DMS53 treated with DMSO at 0.1 percent for 48 hours (cell line): Measurements from ENCODE around the gene ASCL4.

Experiments used
- DNase-seq: peaks from one replicate; lab custom pipeline; 2025; ENCODE audit not compliant: unreplicated experiment; lab: John Stamatoyannopoulos, UW

The ASCL4 gene

DNA sequence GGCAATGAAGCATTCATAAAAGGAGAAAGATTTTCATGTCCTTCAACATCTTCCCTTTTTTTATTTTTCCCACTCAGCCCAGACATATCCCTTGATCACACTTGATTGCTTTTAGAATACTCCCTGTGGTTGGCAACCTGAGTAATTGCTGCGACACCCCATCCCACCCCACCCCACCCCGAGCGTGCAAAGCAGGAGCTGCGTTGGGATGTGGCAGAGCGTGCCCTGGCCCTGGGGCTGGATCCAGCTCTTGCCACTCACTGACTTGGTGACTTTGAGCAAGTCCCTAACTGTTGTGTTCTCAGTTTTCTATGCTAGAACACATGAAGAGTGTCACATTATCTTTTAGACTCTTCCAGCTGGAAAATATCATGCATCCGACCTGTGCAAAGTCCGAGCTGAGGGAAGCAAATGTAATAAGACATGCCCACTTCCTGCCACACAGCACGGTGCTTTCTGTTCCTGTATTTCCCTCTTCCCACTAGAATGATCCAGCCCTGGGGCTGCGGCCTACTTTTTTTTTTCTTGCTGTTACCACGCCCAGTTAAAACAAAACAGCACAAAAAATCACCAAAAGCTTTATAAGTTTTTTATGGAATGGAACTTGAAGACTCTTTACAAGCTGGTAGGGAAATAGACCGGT lies 4.0 kb downstream of the ASCL4 start:
- no peak for DNase-seq

DNA sequence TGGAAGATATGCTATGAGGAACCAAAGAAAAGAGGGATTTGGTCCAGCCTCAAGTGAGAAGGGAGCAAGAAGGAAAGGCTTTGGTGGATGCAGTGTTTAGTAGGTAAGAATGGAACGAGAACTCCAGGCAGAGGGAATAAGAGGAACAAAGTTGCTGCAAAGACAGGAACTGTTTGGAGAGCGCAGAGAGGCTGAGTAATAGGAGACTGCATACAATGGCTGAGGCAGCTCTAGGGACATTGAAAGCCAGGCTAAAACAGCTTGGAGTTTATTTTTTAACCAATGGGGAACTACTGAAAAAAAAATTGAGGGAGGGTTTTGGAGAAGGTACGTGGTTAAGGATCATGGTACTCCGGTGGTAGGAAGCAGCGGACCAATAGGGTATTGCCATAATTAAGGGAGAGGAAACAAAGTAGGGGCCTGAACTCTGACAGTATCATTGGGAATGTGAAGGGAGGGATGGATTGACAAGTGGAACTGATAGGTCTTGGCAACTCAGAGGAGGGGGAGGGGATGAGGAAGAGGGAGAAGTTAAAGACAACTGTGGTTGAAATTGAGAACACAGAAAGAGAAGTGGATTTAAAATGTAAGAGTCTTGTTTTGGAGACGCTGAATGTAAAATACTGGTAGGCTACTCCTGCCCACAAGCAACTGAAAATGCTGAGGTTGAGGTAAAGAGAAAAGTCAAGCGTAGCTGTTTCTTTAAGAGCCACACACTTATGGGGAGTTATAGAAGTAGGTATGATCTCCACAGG lies 4.8 kb downstream of the ASCL4 start:
- DNase-seq, result no peak

DNA sequence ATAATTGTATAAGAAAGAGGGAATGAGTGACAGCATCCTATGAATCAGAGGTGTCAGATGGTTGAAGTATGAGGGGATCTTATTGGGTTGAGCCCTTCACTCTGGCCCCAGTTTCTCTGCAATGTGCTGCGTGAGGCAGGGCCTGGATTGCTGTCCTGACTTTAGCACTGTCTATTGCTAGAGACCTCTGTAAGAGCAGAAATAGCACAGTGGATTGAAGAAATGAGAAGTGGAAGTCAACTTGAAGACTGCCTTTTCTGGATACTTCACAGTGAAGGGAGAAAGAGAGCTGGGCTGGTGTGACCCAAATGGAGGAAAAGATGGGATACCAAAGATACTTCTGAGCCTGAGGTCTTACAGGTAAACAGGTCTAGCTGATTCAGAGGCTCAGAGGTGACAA lies 5.8 kb downstream of the ASCL4 start:
- DNase-seq, result no peak

DNA sequence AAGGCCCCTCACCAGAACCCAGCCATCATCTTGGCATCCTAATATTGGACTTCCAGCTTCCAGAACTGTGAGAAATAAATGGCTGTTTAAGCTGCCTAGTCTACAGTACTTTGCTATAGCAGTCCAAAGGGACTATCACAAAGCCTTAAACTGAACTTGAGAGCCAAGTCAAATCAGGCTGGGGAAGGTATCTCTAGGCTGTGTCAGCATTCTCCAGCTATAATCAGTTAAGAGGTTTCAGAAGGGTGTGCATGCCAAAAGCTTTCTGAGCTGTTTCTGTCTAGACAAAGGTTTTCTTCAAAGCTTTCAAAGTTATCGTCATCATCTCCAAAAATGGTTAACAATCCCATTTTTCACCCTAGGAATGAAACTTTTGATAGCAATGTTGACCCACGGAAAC lies 7.6 kb downstream of the ASCL4 start:
- DNase-seq, result no peak

DNA sequence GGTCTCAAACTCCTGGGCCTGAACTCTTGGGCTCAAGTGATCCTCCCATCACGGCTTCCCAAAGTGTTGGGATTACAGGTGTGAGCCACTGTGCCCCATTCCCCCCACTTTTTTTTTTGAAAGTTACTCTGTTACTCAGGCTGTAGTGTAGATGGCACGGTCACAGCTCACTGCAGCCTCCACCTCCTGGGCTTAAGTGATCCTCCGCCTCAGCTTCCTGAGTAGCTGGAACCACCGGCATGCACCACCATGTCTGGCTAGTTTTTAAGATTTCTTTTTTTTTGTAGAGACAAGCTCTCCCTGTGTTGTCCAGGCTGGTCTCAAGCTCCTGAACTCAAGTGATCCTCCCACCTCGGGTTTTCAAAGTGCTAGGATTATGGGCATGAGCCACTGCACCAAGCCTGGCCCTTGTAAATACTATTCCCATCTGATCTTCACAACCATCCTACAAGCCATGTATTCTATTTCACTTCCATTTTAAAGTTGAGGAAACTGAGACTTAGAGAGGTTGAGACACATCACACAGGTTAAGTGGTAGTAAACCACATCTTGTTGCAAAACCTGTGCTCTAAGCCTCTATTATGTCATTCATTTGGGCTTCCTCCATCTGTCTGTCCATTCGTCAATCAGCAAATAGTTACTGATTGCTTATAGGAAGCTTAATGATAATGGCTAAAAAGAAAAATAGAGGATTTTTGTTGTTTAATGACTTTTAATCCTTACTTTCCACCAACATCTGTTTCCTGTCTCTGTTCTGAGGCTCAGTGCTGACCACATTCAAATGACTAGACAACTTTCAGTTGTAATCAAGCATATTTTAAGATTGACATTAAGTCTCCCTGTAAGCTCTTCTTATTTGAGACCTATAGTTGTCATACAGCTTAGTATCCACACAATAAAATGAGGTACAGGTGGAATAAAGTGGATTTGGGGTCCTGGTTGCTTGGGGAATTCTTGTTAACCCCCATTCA lies 9.2 kb downstream of the ASCL4 start:
- DNase-seq, result no peak

DNA sequence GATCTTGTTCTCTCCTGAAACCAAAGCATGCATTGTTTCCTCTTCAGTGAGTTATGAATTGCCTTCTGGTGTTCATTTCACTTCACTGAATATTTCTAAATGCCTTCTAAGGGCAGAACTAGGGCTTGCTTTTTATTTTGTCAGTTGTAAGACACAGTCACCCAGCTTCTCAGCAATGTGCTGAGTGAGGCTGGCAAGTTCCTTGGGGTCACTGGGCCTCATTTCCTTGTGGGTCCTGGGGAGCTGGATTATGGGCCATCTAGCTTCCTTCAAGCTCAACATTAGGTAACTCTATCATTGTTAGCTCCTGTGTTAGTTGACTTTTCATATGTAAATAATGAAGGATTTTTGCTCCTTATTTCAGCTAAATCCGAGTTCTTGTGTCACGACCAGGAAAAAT lies 13.8 kb downstream of the ASCL4 start:
- DNase-seq, result no peak

DNA sequence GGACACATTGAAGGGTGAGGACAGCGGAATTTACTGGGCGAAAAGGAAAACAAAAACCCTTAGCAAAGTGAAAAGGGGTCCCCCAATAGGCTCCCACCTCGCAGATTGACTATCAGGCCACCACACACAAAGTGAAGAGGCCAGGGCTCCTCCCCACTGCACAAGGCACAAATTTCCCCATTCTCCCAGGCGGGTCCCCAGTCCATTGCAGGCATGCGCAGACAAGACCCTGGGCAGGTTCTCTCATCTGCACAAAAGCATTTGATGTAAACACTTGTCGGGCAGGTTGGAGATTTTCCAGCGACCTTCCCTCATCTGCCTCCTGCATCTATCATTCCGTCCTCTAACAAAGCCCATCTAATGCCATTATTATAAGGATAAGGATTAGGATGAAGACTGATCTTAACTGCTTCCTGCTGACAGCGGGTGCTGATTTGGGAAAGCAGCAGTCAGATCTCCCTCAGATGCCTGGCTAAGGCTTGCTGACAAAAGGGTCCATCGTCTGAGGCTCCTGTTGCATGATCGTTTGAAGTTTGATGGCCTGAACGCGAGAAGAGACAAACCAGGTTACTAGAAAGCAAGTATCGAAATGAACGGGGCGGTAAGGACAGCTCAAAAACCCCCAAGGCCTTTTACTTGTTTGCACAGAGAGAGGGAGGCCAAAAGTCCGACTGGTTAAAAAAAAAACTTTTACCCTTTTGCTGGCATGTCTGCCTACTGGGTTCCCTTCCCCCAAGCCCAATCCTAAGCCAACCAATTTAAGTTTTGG lies 14.4 kb downstream of the ASCL4 start:
- DNase-seq, result no peak

DNA sequence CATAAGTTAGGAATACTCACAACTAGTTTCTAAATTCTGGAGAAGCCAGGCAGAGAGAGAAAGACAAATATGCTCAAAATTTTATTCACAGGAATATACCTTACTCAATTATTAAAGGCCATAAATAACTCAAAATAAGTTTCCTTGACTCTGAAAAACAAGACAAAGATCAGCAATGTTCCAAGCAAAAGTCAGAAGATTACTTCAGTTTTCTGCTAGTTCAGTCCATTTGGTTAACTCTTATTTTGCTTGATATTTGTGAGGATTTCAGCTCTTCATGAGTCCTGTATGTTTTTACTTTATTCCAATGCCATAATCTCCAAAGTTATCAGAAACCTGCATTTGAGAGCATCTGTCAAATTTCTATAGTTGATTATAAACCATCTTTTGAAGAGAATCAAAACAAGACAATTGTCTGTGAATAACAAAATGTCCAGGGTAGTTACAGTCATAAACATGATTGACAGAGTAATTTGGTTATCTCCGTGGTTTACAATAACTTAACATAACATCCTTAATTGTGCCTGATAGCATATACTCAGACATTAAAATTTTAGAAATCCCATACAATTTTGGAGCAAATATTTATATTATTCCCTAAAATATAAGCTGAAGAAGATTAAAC lies 17.1 kb downstream of the ASCL4 start:
- no peak for DNase-seq

DNA sequence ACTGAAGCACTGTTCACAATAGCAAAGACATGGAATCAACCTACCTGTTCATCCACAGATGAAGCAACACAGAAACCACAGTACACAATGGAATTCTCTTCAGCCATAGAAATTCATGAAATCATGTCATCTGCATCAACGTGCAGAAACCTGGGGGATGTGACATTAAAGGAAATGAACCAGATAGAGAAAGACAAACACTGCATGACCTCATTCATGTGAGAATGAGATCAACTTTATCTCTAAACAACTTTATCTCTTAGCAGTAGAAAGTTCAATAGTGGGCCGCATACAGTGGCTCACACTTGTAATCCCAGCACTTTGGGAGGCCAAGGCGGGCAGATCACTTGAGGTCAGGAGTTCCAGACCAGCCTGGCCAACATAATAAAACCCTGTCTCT lies 19.9 kb downstream of the ASCL4 start:
- no peak for DNase-seq

DNA sequence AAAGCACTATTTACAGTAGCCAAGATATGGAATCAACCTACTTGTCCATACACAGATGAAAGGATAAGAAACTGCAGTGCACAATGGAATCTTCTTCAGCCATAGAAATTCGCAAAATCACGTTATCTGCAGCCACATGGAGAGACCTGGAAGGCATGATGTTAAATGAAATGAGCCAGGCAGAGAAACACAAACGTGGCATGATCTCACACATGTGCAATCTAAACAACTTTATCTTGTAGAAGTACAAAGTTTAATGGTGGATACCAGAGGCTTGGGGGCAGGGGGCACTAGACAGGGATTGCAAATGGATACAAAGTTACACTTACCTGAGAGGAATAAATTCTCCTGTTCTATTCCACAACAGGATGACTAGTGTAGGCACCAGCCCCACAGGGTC lies 24.1 kb downstream of the ASCL4 start:
- no peak for DNase-seq

DNA sequence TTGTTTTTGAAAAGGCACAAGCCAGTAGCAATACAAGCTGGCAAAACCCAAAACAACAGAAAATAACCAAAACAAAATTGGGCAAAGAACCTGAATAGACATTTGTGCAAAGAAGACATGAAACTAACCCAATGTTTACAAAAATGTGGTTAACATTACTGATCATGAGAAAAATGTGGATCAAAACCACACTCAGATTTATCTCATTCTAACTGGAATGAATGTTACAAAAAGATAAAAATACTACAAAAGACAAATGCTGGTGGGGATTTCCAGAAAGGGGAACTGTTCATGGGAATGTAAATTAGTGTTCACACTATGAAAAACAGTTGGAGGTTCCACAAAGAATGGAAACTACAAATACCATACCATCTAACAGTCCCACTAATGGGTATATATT lies 26.6 kb downstream of the ASCL4 start:
- DNase-seq, result no peak

DNA sequence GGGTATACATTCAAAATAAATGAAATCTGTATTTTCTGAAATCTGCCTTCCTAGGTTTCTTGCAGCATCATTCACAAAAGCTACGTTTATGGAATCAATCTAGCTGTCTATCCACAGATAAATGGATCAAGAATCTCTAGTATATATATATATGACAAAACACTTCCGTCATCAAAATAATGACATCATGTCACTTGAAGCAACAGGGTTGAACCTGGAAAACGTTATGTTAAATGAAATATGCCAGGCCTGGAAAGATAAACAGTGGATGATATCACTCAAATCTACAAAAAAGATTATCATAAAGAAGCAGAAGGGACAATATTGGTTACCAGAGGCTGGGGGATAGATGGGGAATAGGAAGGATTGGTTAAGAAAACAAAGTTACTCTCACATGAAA lies 28.6 kb downstream of the ASCL4 start:
- no peak for DNase-seq

DNA sequence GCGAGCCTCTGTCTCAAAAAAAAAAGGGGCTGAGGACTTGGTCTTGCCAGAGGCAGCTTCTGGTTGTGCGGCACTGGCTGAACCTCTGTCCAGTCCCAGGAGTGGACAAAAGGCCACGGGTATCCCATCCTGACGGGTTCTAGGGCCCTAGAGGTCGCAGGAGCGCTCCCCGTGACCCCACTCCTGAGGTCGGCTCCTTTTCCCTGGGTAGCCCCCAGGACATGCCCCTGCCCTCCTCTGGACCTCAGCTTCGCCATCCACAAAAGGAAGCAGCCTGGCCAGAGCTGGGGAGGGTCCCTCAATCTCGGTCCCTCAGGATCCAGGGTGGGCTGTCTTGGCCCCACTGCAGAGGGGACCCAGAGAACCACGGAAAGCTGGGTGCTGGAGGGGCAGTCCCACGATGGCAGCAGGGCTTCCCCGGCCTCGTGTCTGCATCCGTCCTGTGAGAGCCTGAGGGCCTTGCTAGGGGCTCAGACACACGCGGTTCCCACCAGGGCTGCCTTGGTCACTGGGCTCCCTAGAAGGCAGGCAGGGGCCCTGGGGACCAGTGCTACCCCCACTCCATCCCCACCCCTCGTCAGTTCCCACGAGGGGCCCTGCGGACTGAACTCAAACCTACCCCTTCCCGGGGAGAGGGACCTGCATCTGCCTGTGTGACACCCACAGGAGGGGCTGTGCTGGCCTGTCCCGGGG lies 31.1 kb downstream of the ASCL4 start:
- no peak for DNase-seq

DNA sequence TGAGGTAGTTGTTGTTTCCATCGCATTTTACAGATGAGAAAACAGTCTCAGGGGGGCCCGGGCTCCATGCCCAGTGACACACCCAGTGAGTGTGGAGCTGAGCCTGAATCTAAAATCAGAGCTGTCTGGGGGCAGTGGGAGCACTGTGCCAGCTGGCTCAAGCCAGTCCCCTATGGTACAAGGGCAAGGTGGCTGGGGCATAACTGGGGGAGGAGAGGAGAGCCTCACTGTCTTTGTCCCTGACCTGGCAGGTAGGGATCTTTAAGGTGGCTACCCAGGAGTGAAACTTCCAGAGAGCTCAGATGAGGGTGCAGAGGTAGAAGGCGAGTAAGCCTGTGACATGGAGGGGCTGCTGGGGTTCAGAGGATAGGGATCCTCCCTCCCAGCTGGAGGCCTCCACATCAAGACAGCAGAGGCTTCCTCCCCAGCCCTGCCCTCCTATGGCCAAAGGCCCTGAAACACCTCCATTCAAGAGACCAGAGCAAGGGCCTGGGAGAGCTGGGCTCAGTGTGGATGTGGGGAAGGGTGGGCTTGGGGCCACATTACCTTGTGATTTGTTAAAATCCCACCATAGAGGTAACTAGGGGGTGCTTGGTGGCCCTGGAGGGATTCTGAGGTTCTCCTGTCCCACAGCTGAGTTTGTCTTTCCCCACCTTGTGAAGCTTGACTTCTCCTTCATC lies 33.1 kb downstream of the ASCL4 start:
- DNase-seq, result no peak

DNA sequence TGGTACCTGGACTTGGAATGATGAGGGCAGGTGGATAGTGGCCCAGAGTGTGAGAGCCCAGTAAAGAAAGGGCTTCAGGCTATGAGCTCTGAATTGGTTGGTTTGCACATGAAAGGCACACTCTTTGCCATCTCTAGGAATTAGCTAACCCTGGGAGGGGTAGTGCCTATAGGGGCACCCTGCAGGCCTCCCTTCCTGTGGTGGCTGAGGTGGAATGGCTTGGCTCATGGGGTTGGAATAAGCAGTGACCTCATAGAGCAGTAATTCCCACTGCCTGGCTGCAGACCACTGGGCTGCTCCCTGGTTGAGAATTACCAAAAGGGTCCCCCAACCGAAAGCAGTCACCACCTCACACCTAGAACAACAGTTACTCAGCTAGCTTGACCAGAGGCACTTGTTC lies 42.7 kb downstream of the ASCL4 start:
- DNase-seq, result no peak

DNA sequence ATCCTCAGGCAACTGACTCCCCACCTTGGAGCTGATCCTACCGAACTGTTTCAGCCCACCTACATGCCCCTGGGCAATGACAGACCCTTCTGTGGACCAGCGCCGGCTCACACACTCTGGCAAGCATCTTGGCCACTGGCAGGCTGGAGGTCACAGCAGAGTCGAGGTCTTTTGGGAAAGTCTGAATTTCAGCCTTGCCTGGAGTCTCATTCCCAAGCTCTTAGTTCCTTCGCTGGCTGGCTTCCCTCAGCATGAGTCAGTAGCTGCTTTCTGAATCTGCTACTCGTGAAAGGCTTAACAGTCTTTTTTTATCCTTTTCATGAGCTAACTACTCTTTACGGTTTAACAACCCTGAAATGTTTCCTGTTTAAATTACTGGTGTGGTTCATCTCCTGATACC lies 44.5 kb downstream of the ASCL4 start:
- DNase-seq, result no peak

DNA sequence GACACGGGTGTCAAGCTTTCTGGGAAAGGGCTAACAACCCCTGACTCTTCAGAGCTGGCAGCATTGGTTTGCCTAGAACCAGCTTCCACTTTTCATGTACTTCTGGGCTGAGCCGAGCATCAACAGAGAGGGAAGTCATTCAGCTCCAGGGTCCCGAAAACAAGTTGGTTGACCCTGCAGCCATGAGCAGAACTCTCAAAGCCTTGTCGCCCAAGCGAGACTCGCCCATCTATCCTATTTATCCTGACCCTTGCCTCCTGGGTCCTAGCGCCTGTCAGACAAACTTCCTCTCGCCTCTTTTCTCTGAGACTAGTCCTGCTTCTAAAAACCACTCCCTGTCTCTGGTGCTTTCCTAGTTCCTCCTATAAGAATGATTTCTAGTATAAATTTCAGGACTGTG lies 47.9 kb downstream of the ASCL4 start:
- DNase-seq, result no peak
